Measurements from ENCODE around the gene TNNI2. TPM values are rescaled to one million over a fixed set of nuclear protein-coding genes. Genes with fewer than 3 reads are reported as not detected.

Gene TNNI2
- polyA plus RNA-seq, 1 donor, result 0.32 TPM

- no peak for DNase-seq
Observed at GRCh38 chr11:1821562-1821961, 17.2 kb upstream of the TNNI2 start.

GRCh38 chr11:1822648-1823375 lies 16.0 kb upstream of the TNNI2 start:
- DNase-seq, result no peak

- DNase-seq, result no peak
Observed at GRCh38 chr11:1823376-1824220, 15.2 kb upstream of the TNNI2 start.

- no peak for DNase-seq
Observed at GRCh38 chr11:1824221-1825038, 14.4 kb upstream of the TNNI2 start.

- DNase-seq, result no peak
Observed at GRCh38 chr11:1825039-1825740, 13.6 kb upstream of the TNNI2 start.

- DNase-seq, result no peak
Observed at GRCh38 chr11:1825785-1826451, 12.9 kb upstream of the TNNI2 start.

- no peak for DNase-seq
Observed at GRCh38 chr11:1826552-1827094, 12.2 kb upstream of the TNNI2 start.

GRCh38 chr11:1827095-1827813 lies 11.5 kb upstream of the TNNI2 start:
- no peak for DNase-seq

GRCh38 chr11:1827931-1828330 lies 10.8 kb upstream of the TNNI2 start:
- DNase-seq, result no peak

GRCh38 chr11:1828542-1828941 lies 10.2 kb upstream of the TNNI2 start:
- no peak for DNase-seq

- no peak for DNase-seq
Observed at GRCh38 chr11:1829039-1829820, 9.6 kb upstream of the TNNI2 start.

- no peak for DNase-seq
Observed at GRCh38 chr11:1830004-1830321, 8.8 kb upstream of the TNNI2 start.

- DNase-seq, result no peak
Observed at GRCh38 chr11:1830322-1831223, 8.2 kb upstream of the TNNI2 start.

GRCh38 chr11:1831338-1832210 lies 7.2 kb upstream of the TNNI2 start:
- no peak for DNase-seq

- no peak for DNase-seq
Observed at GRCh38 chr11:1832211-1832919, 6.4 kb upstream of the TNNI2 start.

GRCh38 chr11:1832920-1833295 lies 5.9 kb upstream of the TNNI2 start:
- DNase-seq, result no peak

- DNase-seq, result no peak
Observed at GRCh38 chr11:1834062-1834610, 4.6 kb upstream of the TNNI2 start.

All from left kidney (tissue), 2 donors.